Aorta (tissue), 5 donors: Measurements from ENCODE around the gene PTPRO. TPM values are rescaled to one million over a fixed set of nuclear protein-coding genes. Genes with fewer than 3 reads are reported as not detected.

ENCODE experiments used
- ATAC-seq: fragments of 200-7000 bp; cut with Tn5 transposase; one replicate; pipeline ENCODE4 v1.9.1; 2022; ENCODE audit warnings: moderate library complexity; ENCODE audit not compliant: low FRiP score
- DNase-seq, 2 donors: peaks; one replicate each; pipeline ENCODE4 v3.0.0-alpha.2; 2020
- H3K27ac ChIP-seq, 2 donors: one replicate each; pipeline ENCODE4 v1.5.1; 2013; ENCODE audit warnings: low read length in 2 of 2, mild to moderate bottlenecking in 2 of 2, moderate library complexity in 2 of 2, control low read depth in 1 of 2, inconsistent platforms in 1 of 2, low read depth in 1 of 2
- H3K27me3 ChIP-seq, 2 donors: one replicate each; pipeline ENCODE4 v1.6.1; 2013; ENCODE audit warnings: control low read depth in 1 of 2, low read length in 1 of 2, mild to moderate bottlenecking in 1 of 2, moderate library complexity in 1 of 2; ENCODE audit not compliant: insufficient read depth in 2 of 2, control insufficient read depth in 1 of 2
- H3K36me3 ChIP-seq, 2 donors: one replicate each; pipeline ENCODE4 v1.6.1; 2013; ENCODE audit warnings: control low read depth in 1 of 2, low read length in 1 of 2, mild to moderate bottlenecking in 1 of 2; ENCODE audit not compliant: insufficient read depth in 2 of 2, control insufficient read depth in 1 of 2
- H3K4me1 ChIP-seq, 2 donors: one replicate each; pipeline ENCODE4 v1.6.1; 2013; ENCODE audit warnings: low read length in 2 of 2, control low read depth in 1 of 2, mild to moderate bottlenecking in 1 of 2, moderate library complexity in 1 of 2; ENCODE audit not compliant: insufficient read depth in 2 of 2, control insufficient read depth in 1 of 2
- H3K4me3 ChIP-seq, 2 donors: one replicate each; pipeline ENCODE4 v1.5.1; 2013; ENCODE audit warnings: low read length in 2 of 2, control low read depth in 1 of 2, mild to moderate bottlenecking in 1 of 2
- H3K9me3 ChIP-seq: one replicate; pipeline ENCODE4 v1.6.1; 2013; ENCODE audit warnings: mild to moderate bottlenecking, low read length; ENCODE audit not compliant: control insufficient read depth
- whole genome bisulfite sequencing, 2 donors: extraction: QIAGEN DNeasy Blood & Tissue Kit; methylation state at CpG; one replicate each; pipeline ENCODE4 v1.1.7; 2013; 5-methylcytosine and 5-hydroxymethylcytosine counted together
- intact Hi-C, 2 donors: fragments of 100-400 bp; cut with DNase I; formaldehyde crosslinking; loops; one replicate each; pipeline versions ENCODE4 v1.14.2 to v1.15.0; 2022
- polyA plus RNA-seq, 2 donors: library from polyadenylated mRNA; stranded (reverse); fragments of 200-250 nt; gene quantifications; one replicate each; pipeline ENCODE4 v1.2.3, GENCODE V29; 2013
- total RNA-seq, 2 donors: library from RNA; stranded (reverse); fragmentation: NEBNext Ultra II Directional; extraction: Animal tissue kit (Norgen Biotek cat#: 25700); gene quantifications; one replicate each; pipeline ENCODE4 v1.2.1, GENCODE V29; 2021
- donor health status: healthy with polysubstance abuse.
- donor health status: Bipolar disorder and iron deficiency.
- donor health status: DM: no; HTN: no; CAD: no.
- donor health status: DM: no; HTN: no; CAD: no.
- donor health status: DM: yes; HTN: yes; CAD: no.

PTPRO gene
- total and polyA plus RNA-seq, 4 donors = 5.4 to 16.1 (median 9.9) TPM

DNA sequence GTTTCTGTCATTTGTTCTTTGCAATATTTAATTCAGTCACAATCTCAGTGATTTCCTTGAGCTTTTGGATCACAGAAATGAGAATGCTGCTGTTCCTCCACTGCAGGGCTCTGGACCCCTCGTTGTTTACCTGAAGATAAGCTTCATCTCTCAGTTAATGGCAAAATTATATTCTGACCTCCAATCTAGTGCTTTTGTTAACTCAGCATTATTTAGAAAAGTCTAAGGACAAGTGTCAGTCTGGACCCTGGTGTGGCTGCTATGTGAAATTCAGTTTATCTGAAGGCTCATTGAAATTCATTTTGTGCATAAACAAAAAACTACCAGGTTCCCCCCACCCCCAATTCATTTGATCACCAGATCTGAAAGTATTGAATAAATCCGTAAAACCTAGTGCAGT, 84.7 kb downstream of the PTPRO start:
- Histone ChIP-seq H3K9me3 (no peaks in the 10 kb centered on the region), H3K27ac (no peak overlapping the region), H3K27me3 (no peaks in the 10 kb centered on the region), H3K4me1 (no peaks in the 10 kb centered on the region), H3K4me3 (no peak overlapping the region), H3K36me3 (no peaks in the 10 kb centered on the region)
- intact Hi-C loops = no loop called here
- ATAC-seq (no peak), DNase-seq (no peak)
- 86 to 91% methylated on average over 2 of the region's 2 CpGs for WGBS, 2 donors

DNA sequence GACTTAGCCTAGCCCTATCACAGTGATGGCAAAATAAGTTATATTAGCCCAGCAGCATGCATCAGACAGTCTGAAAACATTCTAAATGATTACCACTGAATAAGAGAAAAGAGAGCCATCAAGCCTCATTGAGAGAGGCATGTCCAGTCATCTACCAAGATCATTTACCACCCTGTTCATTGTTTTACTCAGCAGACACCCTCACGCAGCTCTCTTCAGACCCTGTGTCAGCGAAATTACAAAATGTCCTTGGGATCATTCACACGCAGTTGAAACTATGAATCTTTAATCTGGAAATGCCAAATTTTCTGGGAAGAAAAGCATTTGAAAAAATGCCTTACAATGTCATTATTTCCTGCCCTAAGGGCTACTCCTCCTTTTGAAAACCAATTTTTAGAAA, 89.5 kb downstream of the PTPRO start:
- no peak overlapping the region for H3K27ac ChIP-seq
- no peaks in the 10 kb centered on the region for H3K9me3 ChIP-seq
- no peaks in the 10 kb centered on the region for H3K36me3 ChIP-seq
- H3K4me3 ChIP-seq = no peak overlapping the region
- H3K4me1 ChIP-seq = no peaks in the 10 kb centered on the region
- no peak for ATAC-seq
- DNase-seq = no peak
- WGBS, 2 donors = 80 to 84% methylated on average over 3 of the region's 3 CpGs
- intact Hi-C loops = no loop called here
- no peaks in the 10 kb centered on the region for H3K27me3 ChIP-seq

- Histone ChIP-seq H3K9me3 (no peaks in the 10 kb centered on the region), H3K27ac (no peak overlapping the region), H3K4me3 (no peak overlapping the region), H3K4me1 (no peaks in the 10 kb centered on the region), H3K27me3 (no peaks in the 10 kb centered on the region), H3K36me3 (no peaks in the 10 kb centered on the region)
- intact Hi-C loops = no loop called here
- DNase-seq = no peak
- WGBS, 2 donors = 93 to 97% methylated on average over 3 of the region's 3 CpGs
- no peak for ATAC-seq
Measured at GRCh38 chr12:15417691-15418090, 95.4 kb downstream of the PTPRO start.

- Histone ChIP-seq H3K4me3 (no peak overlapping the region), H3K27ac (no peak overlapping the region), H3K27me3 (no peaks in the 10 kb centered on the region), H3K36me3 (no peaks in the 10 kb centered on the region), H3K9me3 (no peaks in the 10 kb centered on the region), H3K4me1 (no peaks in the 10 kb centered on the region)
- no peak for DNase-seq
- 66 to 68% methylated on average over 2 of the region's 2 CpGs for WGBS, 2 donors
- intact Hi-C loops = no loop called here
- ATAC-seq = no peak
Measured at GRCh38 chr12:15423629-15424028, 101.3 kb downstream of the PTPRO start.

GRCh38 chr12:15427913-15428312, 105.6 kb downstream of the PTPRO start:
- no peak for ATAC-seq
- Histone ChIP-seq H3K4me1 (no peaks in the 10 kb centered on the region), H3K27ac (no peak overlapping the region), H3K4me3 (no peak overlapping the region), H3K9me3 (no peaks in the 10 kb centered on the region), H3K27me3 (no peaks in the 10 kb centered on the region), H3K36me3 (no peaks in the 10 kb centered on the region)
- no peak for DNase-seq
- intact Hi-C loops = no loop called here
- WGBS, 2 donors = 95 to 99% methylated on average over 2 of the region's 2 CpGs

DNA sequence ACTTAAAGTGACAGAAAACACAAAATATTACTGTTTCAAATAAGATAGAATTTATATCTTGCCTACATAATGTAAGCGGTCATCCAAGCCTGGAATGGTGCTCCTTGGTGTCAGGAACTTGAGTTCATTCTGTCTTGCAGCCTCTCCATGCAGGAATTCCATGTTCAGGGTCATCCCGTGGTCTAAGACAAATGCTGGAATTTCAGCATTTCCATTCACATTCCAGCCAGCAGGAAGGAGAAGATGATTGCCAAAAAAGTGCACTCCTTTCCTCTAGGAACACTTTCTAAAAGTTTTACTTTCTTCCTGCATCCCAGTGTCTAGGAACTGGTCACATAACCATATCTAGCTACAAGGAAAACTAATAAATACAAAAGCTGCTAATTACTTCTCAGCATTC, 106.3 kb downstream of the PTPRO start:
- no peaks in the 10 kb centered on the region for H3K4me1 ChIP-seq
- H3K36me3 ChIP-seq = no peaks in the 10 kb centered on the region
- intact Hi-C loops = no loop called here
- 56 to 65% methylated on average over 2 of the region's 2 CpGs for WGBS, 2 donors
- H3K27me3 ChIP-seq = no peaks in the 10 kb centered on the region
- H3K27ac ChIP-seq = no peak overlapping the region
- no peak overlapping the region for H3K4me3 ChIP-seq
- ATAC-seq (no peak), DNase-seq (no peak)
- H3K9me3 ChIP-seq = no peaks in the 10 kb centered on the region

DNA sequence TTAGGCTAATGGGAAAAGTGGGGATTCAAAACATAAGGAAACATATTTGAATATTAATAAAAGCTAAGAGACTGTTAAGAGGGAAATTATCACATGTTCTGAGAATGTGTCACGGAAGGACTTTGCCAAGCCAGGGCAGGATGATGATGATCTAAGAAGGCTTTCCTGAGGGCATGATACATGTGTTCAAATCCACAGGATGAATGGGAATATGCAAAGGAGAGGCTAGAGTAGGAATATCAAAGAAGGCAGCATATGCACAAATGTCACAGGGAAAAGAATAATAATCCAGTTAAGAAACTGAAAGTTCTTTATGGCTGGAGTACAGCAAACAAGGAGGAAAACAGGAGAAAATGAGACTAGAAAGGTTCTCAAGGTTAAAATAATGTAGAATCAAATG, 107.0 kb downstream of the PTPRO start:
- no peak for ATAC-seq
- Histone ChIP-seq H3K4me1 (no peaks in the 10 kb centered on the region), H3K9me3 (no peaks in the 10 kb centered on the region), H3K27ac (no peak overlapping the region), H3K27me3 (no peaks in the 10 kb centered on the region), H3K4me3 (no peak overlapping the region), H3K36me3 (no peaks in the 10 kb centered on the region)
- intact Hi-C loops = no loop called here
- 77 to 94% methylated on average over 1 of the region's 1 CpG for WGBS, 2 donors
- DNase-seq = no peak

- H3K4me3 ChIP-seq = no peak overlapping the region
- no peaks in the 10 kb centered on the region for H3K4me1 ChIP-seq
- 89 to 91% methylated on average over 2 of the region's 2 CpGs for WGBS, 2 donors
- H3K27ac ChIP-seq = no peak overlapping the region
- no peaks in the 10 kb centered on the region for H3K27me3 ChIP-seq
- DNase-seq (no peak), ATAC-seq (no peak)
- no peaks in the 10 kb centered on the region for H3K36me3 ChIP-seq
- intact Hi-C loops = no loop called here
- H3K9me3 ChIP-seq = no peaks in the 10 kb centered on the region
Measured at GRCh38 chr12:15435597-15435996, 113.3 kb downstream of the PTPRO start.

DNA sequence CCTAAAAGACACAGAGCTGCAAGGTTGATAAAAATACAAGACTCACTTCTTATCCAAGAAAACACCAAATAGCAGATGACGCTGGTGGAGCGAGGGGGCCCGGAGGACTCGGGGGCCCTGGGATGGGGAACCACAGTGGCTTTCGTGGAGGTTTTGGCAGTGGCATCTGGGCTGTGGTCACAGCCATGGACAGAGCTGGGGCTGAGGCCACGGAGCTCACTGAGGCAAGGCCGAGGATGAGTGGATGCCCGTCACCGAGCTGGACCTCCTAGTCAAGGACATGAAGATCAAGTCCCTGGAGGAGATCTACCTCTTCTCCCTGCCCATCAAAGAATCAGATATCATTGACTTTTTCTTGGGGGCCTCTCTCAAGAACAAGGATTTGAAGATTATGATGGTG, 117.2 kb downstream of the PTPRO start:
- intact Hi-C loops = no loop called here
- ATAC-seq = no peak

More for the DNA sequence above, 117.2 kb downstream of the PTPRO start:
- no peak overlapping the region for H3K4me3 ChIP-seq
- WGBS, 2 donors = 91 to 95% methylated on average over 9 of the region's 9 CpGs
- H3K27ac ChIP-seq = no peak overlapping the region
- no peaks in the 10 kb centered on the region for H3K27me3 ChIP-seq
- H3K4me1 ChIP-seq = no peaks in the 10 kb centered on the region
- no peaks in the 10 kb centered on the region for H3K36me3 ChIP-seq
- H3K9me3 ChIP-seq = no peaks in the 10 kb centered on the region
- DNase-seq = no peak
